ENCODE measurements around the gene RSRC2. TPM values are rescaled to one million over a fixed set of nuclear protein-coding genes. Genes with fewer than 3 reads are reported as not detected.

RSRC2 gene
- total and polyA plus RNA-seq, 10 of the 15 experiments (the other 5 are each of a cell fraction or from before 2014, with no cell fraction given), result 49.8 to 112 (median 60.6) TPM

- no TSS peak for BruUV-seq (replicated peaks)
- Histone ChIP-seq H2AFZ (ENCODE audit: control insufficient read depth, low read depth, low read length) (no peak overlapping the region), H3K27me3 (replicated peaks in 1 of 2; ENCODE audit: control insufficient read depth in 2 of 2, insufficient read depth in 2 of 2, low read length in 1 of 2) (no peaks in the 10 kb centered on the region), H3K9ac (ENCODE audit: control insufficient read depth, insufficient read depth, low read length) (no peak overlapping the region), H3K4me2 (ENCODE audit: control insufficient read depth, insufficient read depth) (no peak overlapping the region), H3K27ac (ENCODE audit: control insufficient read depth, insufficient read depth) (no peak overlapping the region), H3K79me2 (ENCODE audit: control insufficient read depth, insufficient read depth, low read length) (peaks cover 23% of the 10 kb centered on the region), H3K4me3 (no peak overlapping the region), H3K4me1 (ENCODE audit: control insufficient read depth, insufficient read depth, low read length) (peaks cover 10% of the 10 kb centered on the region), H3K9me3 (replicated peaks; ENCODE audit: control insufficient read depth, insufficient read depth, low read length) (no peaks in the 10 kb centered on the region), H3K36me3 (ENCODE audit: control insufficient read depth in 2 of 2, insufficient read depth in 2 of 2, low read length in 1 of 2) (peaks cover 17 to 29% of the 10 kb centered on the region in 2 experiments), H4K20me1 (ENCODE audit: control insufficient read depth, insufficient read depth) (no peaks in the 10 kb centered on the region)
- FAIRE-seq, result no peak
- intact Hi-C loops (cut with micrococcal nuclease; ENCODE audit: unreplicated experiment) (no loop called here), in situ Hi-C loops (cut with MboI) (no loop called here)
- ChIA-PET RAD21 (ENCODE audit: unreplicated experiment) (interaction anchor here (6.4 kb wide), 1 partner anchor 104 kb away, joined by 33 read pairs; no protein-coding TSS in a partner anchor), POLR2A (interaction anchor here (0.8 to 5.0 kb wide), 3 partner anchors 9 to 32 kb away, joined by 3 to 40 read pairs (median 3); no protein-coding TSS in a partner anchor), SMC1A (ENCODE audit: uncharacterized antibody, unreplicated experiment) (interaction anchor here (1.1 to 6.2 kb wide), 4 partner anchors 12 to 32 kb away, joined by 3 to 34 read pairs (median 3); no protein-coding TSS in a partner anchor), CTCF (interaction anchor here (1.6 kb wide), 1 partner anchor 104 kb away, joined by 4 read pairs; no protein-coding TSS in a partner anchor)
- WGBS (ENCODE audit: insufficient coverage, insufficient replicate concordance, low lambda C conversion rate, missing lambda C conversion rate), result 84% methylated on average over 3 of the region's 3 CpGs
- no peak for DNase-seq (ENCODE audit: low read depth, low spot score)
- no peak for ATAC-seq
- no peak for TF ChIP-seq FOXK2 (IDR thresholded peaks at IDR 0.05)
- no peak for TF ChIP-seq HDAC6 (IDR thresholded peaks at IDR 0.05; ENCODE audit: unreplicated experiment)
- TF ChIP-seq SMAD5 (IDR thresholded peaks at IDR 0.05; ENCODE audit: low read depth), result peak; percentile 4; the same call in 1 of the 2 replicates
- no peak for TF ChIP-seq NFYA (IDR thresholded peaks at IDR 0.05; ENCODE audit: borderline replicate concordance, low read depth, low read length)
- TF ChIP-seq POU2F2 (IDR thresholded peaks at IDR 0.05; ENCODE audit: borderline replicate concordance, low read depth, low read length), result 0 out of 3 replicates have a peak, but pooled peaks have one; percentile 43
- TF ChIP-seq PKNOX1 (IDR thresholded peaks at IDR 0.05), result no peak
- no peak for TF ChIP-seq BCL11A (IDR thresholded peaks at IDR 0.05; ENCODE audit: low read depth, low read length)
- TF ChIP-seq POLR2A (IDR thresholded peaks at IDR 0.05; ENCODE audit: low read depth, low read length), result peak; percentile 33; the same call in 1 of the 2 replicates
- TF ChIP-seq SPI1 (IDR thresholded peaks at IDR 0.05; ENCODE audit: borderline replicate concordance, insufficient read depth, low read depth, low read length), result no peak
- peak; percentile 73 for TF ChIP-seq BCL3 (IDR thresholded peaks at IDR 0.05; ENCODE audit: borderline replicate concordance, insufficient read depth, low read depth, low read length, poor library complexity, severe bottlenecking)
- TF ChIP-seq SREBF1 (IDR thresholded peaks at IDR 0.05; ENCODE audit: low read length), result no peak
- no peak for TF ChIP-seq STAT3 (IDR thresholded peaks at IDR 0.05; ENCODE audit: low read depth, low read length)
- peak; percentile 13; the same call in 1 of the 2 replicates for TF ChIP-seq ATF2 (IDR thresholded peaks at IDR 0.05; ENCODE audit: low read length)
Observed at GRCh38 chr12:122503147-122503751, 23.5 kb downstream of the RSRC2 start.
